ENCODE measurements around the gene SMIM29.
"Not testable (repeated sequence)": the region's sequence is repeated elsewhere in the genome, so short reads cannot be mapped to it uniquely, and the experiment has no call there.

SMIM29 gene

DNA sequence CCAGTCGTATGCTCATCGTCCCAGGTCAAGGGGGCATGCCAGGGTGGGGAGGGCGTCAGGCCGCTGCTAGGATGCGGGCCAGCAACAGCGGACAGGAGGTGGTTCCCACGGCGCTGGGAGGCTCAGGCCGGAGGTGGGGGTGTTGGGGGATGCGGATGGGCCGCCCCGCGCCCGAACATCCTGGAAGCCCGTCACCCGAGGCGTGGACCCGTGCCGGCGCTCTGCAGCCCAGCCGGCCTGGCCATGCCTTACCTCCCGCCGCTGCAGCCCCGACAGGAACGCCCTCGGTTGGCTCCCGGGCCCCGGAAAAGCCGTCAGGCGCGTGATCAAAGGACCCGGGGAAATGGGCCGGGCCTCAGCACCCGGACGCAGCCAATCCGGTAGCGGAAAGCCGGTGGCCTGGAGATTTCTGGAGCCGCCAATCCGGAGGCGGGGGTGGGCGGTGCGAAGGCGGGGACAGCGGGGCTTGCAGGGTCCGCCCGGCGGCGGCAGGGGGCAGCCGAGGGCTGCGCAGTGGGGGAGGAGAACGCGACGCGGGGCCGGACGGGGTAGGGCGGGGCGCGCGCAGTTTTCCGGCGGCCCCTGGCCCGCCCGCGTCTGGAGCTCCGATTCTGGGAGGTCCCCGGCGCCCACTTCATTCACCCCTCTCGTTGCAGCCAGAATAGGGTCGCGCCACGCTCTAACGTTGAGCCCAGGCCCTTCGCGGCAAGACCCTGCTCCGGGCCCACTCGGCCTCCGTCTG is at the start of gene SMIM29:
TSS of gene SMIM29 (minus strand) at position 280 of the 742 bp plus-strand sequence. CDS start 1,215 bp downstream, outside the sequence.
- in situ Hi-C loops (cut with MboI; ENCODE audit: low sequenced_read_pairs): loop anchor here (5.0 kb wide), 1 partner anchor 168 kb away; no protein-coding TSS in a partner anchor

DNA sequence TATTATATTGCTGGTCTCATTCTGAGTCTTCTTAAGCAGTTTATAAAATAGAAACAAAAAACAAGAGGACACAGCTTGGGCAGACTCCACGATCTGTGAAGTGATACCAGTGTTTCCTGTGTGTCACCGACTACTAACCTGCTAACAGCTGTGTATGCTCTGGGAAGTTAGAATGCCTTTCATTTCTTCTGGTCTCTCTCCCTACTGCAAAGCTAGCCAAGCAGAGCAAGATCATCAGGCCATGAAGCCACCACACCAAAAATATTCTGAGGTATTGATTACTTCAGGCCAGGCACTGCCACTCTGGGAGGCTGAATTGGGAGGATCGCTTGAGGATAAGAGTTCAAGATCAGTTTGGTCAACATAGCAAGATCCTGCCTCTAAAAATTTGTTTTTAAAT is 46.9 kb upstream of the SMIM29 start:
- in situ Hi-C loops (cut with MboI; ENCODE audit: low sequenced_read_pairs): no loop called here

DNA sequence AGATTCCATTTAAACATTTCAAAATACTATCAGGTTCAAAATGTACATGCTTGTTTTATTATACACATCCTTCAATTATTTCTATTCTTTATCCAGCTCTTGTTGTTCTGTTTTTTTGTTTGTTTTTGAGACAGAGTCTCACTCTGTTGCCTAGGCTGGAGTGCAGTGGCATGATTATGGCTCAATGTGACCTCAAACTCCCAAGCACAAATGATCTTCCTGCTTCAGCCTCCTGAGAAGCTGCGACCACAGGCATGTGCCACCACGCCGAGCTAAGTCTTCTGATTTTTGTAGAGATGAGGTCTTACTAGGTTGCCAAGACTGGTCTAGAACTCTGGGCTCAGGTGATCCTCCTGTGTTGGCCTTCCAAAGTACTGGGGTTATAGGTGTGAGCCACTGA is 44.1 kb upstream of the SMIM29 start:
- in situ Hi-C loops (cut with MboI; ENCODE audit: low sequenced_read_pairs): no loop called here

DNA sequence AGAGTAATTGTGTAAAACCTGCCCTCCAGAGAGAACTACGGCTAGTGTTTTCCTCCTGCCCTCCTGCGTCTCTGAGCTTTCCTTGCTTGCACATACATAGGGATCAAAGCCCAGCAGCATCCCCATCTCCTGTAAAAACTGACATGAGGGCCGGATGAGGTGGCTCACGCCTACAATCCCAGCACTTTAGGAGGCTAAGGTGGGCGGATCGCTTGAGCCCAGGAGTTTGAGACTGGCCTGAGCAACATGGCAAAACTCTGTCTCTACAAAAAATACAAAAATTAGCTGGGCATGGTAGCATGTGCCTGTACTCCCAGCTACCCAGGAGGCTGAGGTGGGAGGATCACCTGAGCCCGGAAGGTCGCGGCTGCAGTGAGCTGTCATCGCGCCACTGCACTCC is 40.3 kb upstream of the SMIM29 start:
- in situ Hi-C loops (cut with MboI; ENCODE audit: low sequenced_read_pairs): no loop called here

DNA sequence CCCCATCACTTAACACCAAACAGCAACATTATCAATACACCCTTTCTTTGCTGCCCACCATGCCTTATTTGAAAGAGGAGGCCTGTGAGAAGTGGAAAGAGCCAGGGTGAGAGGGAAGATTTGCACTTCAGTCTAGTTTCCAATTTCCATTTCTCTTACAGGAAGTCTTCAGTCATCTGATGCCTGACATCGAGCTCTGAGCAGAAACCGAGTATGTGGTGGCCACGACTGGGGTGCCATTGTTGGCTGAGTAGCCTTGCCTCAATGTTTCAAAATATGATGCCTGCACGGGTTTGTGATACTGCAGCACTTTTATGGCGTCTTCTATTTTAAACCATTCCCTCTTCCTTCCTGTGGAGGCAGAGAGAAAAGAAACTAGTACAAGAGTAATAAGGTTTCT is 39.8 kb upstream of the SMIM29 start:
- in situ Hi-C loops (cut with MboI; ENCODE audit: low sequenced_read_pairs): no loop called here

DNA sequence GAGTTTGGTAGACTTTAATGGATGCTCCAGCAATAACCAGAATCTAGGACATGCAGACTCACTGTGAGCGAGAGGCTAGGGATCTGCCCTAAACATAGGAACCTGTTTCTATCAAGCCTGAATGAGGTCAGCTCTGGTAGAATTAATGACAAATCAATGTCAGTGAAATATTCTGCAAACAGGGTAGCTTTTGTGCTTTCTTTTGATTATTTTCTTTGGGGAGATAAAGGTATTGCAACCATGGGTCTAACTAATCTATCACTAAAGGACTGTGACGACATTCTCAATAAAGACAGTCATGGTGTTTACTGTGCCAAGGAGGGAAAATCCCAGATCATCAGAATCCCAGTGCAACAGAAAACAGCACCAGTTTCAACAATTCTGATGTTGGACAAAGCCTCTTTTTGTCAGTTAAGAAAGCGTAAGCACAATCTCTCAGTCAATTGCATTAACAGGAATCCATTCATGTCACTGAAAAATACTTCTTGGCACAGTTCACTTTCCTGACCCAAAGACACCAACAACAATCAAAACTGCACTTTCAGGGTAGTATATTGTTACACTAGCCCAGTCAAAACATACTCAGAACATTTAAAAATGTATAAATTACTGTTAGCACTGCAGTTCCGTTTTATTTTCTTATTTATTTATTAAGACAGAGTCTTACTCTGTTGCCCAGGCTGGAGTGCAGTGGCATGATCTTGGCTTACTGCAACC is 36.8 kb upstream of the SMIM29 start:
- in situ Hi-C loops (cut with MboI; ENCODE audit: low sequenced_read_pairs): no loop called here

DNA sequence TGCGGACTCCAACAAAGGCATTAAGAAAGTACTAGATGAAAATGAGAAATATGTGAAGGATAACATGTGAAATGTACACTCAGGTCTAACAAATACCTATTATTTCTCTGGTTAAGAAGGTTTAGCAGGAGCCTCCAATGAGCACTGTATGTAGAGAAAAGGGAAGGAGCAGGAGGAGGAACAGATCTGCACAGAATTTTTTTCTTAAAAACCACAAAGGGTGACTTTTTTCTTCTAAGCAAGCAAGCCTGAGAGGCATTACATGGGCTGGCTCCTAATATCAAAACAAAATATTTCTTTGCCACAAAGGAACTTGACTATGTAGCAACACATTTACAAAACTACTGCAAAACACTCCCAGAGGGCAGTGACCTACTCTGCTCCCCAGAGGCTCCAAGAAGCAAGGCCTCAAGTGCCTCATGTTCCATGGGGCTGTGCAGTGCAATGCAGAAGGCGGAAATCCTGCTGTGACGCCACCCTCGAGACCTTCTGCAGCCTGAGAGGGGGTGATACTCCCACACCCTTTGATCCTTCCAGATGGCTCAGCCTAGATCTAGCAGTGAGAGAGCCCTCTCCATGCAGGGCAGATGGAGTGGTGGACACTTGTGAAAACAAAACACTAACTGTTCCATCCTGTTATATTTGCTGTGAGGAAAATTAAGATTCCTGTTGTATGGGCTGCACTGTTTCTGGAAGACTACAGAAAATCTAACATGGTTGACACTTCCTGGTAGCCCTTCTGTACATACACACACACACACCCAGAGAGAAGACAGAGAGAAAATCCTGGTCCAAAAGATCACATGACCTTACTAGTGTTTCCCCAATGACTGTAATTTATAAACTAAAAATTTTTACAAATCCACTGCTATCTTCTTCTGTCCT is 36.0 kb upstream of the SMIM29 start:
- in situ Hi-C loops (cut with MboI; ENCODE audit: low sequenced_read_pairs): no loop called here

DNA sequence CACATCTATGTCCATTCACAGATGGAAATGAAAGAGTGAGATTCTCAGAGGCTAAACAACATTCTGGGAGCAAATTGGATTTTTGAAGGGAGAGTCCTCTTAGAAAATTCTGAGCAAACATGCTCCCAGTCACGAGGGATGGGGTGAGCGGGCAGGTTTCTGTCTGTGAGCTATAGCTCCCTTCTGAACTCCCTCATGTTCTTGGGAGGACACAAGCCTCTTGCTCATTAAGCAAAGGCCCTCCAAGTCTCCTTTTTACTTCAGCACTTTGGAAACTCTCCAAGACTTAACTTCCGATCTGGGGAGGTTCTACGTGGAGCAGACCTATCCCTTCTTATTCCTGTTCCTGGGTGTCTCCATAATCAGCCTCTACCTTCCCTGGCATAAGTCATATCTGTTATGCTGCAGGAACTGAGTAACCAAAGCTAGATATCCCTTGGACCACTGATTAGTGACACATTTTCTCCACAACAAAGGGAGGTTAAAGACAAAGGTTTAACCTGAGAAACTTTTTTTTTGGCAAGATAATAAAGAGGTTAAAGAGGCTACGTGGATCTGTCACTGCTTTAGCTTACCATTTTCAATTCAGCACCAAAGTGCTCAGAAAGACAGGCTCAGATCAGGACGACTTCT is 33.0 kb upstream of the SMIM29 start:
- in situ Hi-C loops (cut with MboI; ENCODE audit: low sequenced_read_pairs): no loop called here

DNA sequence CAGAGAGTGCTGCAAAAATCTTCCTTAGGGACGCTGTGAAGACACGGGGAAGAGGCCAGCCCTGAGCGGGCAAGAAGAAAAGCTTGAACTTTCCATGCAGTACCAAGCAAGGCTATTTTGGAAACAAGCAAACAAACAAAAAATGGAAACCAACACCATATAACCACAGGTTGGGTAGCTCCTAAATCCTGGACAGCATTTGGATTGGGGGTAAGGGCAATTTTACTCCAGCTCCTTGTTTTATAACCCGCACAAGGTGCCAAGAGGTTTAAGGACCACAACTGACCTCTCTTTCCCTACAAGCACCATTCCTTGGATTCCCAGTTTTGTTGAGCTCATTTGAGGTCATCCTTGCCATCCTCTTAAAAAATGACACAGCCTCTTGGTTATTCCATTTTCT is 31.4 kb upstream of the SMIM29 start:
- in situ Hi-C loops (cut with MboI; ENCODE audit: low sequenced_read_pairs): no loop called here

DNA sequence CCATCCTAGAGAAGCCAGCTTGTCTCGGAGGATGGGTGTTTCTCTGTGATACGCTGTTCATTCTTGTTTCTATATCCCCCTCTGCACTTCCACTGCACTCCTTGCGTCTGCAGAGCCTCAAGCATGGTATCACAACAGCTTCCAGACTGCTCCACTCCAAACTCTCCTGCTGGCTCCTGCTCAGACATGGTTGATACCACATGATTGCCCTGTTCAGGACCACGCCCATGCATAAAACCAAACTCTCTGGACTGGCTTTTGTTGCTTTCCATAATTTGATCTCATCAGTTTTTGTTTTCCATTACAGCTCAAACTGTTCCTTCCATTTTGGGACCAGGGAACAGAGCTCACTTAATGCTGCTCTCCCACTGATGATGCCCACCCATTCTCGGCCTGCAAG is 30.0 kb upstream of the SMIM29 start:
- in situ Hi-C loops (cut with MboI; ENCODE audit: low sequenced_read_pairs): no loop called here

DNA sequence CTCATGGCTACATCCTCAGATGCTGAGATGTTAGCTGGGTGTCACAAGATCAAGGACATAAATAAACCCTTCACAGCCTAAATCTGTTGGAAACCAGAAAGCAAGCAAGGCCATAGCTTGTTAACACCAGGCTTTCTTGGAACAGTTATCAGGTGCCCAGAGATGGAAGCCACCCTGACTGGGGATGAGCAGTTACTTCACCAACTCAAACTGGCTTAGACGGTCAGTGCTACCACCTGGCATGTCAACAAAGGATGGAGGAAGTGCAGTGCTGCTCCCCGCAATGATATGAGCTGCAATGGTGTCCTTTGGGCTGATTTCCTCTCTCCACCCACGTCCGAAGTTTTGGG is 28.9 kb upstream of the SMIM29 start:
- in situ Hi-C loops (cut with MboI; ENCODE audit: low sequenced_read_pairs): no loop called here

DNA sequence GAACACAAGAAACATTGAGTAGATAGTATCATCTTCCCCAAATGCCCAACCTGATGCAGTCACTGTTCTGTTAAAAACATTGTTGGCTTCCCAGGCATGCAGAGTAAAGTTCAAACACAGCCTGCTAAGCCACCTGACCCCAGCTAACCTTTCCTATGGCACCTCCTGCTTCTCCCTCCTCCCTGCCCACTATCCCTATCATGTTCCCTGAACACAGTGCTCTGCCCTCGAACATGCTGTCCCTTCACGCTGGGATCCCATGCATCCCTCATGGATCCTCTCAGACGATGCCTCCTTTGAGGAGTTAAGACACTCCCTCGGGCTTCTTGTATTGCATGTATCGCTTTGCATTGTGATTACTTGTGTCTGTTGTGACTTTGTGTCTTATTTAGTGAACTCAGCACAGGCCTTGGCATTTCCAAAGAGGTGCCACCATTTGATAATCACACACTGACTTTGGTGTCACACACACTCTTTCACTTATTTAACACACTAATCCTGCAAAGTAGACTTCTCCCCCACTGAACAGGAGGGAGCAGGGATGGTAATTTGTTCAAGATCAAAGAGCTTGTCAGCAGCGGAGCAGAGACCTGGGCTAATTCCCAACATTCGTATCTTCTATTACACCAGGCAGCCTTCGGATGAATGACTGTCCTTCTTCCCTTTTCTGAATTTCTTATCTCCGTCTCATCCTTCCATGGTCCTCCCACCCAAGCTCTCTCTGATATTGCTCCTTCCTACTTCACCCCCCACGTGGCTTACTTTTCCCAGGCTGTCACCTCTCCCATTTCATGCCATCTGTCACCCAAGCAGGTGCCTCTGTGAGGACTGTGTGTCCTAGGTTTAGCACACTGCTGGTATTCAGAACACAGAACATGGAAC is 28.3 kb upstream of the SMIM29 start:
- in situ Hi-C loops (cut with MboI; ENCODE audit: low sequenced_read_pairs): no loop called here

DNA sequence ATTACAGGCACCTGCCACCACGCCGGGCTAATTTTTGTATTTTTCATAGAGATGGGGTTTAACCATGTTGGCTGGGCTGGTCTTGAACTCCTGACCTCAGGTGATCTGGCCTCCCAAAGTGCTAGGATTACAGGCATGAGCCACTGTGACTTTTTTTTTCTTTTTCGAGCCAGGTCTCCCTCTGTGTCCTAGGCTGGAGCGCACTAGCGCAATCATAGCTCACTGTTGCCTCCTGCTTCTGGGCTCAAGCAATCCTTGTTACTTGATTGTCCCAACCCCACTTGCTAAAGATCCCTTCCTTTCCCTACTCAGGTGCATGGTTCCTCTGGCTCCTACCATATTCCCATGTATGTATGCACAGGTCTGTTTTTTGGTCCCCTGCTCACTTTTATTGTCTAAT is 27.4 kb upstream of the SMIM29 start:
- in situ Hi-C loops (cut with MboI; ENCODE audit: low sequenced_read_pairs): no loop called here

DNA sequence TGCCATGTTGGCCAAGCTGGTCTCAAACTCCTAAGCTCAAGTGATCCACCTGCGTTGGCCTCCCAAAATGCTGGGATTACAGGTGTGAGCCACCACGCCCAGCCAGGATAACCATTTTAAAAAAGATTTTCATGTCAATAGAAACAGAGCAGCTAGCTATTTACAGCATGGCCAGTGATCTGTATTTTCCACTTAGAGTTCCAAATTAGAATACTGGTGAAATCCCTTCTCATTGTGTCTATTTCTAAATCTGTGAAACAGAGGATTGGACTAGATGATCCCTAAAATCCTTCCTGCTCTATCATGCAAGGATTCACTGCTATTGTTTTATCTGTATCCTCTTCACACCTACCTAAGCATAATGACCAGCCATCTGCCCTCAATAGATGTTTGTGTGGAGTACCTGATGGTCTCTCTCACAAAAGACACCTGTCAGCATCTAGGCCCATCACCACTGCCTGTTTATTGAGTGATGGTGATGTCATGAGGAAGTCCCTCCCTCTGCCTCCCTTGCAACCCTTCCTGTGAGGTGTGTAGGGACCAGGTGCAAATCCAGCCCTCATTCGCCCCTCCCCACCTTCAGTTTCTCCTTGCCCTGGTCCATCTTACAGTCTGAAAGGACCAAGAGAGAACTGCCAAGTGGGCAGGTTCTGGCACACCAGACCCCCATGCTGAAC is 26.5 kb upstream of the SMIM29 start:
- in situ Hi-C loops (cut with MboI; ENCODE audit: low sequenced_read_pairs): no loop called here

DNA sequence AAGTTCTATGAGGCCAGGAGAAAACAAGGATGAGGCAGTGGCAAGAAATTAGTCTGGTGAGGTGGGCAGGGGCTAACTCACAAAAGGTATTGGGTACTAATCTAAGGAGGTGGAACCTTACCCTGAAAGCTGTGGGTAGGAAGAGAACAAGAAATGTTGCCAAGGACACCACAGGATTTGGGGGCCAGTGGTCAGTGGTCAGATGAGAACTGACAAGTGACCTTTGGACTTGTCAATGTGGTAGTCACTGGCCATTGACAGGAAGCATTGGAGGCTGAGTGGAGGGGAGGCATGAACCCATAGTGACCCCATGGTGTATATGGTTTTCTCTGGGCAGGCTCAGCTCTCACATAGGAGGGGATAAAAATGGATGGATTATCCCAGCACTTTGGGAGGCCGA is 25.3 kb upstream of the SMIM29 start:
- in situ Hi-C loops (cut with MboI; ENCODE audit: low sequenced_read_pairs): no loop called here

DNA sequence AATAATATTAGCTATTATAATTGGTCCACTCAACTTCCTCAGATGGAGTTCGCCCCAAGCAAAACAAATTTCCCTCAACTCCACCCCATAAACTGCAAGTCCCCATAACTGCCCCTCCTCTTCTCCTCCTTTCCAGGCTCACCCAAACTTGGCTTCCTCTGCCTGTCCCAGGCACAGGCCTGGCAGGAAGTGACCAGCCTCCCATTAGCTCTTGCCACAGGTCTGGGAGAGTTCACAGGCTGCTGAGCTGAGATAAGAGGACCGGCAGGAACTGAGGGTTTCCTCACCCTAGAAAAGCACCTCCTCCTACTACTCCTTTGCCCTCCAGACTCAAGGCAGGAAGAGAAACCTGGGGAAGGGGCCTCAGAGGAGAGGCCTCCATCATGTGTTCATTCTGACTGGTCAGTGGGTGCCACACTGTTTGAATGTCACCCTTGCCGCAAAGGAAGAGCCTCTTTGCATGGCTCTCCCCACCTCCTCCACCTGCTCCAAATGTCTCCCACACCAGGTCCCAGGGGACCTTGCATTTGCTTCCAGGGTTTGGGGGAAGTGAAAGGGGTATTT is 24.5 kb upstream of the SMIM29 start:
- in situ Hi-C loops (cut with MboI; ENCODE audit: low sequenced_read_pairs): no loop called here

DNA sequence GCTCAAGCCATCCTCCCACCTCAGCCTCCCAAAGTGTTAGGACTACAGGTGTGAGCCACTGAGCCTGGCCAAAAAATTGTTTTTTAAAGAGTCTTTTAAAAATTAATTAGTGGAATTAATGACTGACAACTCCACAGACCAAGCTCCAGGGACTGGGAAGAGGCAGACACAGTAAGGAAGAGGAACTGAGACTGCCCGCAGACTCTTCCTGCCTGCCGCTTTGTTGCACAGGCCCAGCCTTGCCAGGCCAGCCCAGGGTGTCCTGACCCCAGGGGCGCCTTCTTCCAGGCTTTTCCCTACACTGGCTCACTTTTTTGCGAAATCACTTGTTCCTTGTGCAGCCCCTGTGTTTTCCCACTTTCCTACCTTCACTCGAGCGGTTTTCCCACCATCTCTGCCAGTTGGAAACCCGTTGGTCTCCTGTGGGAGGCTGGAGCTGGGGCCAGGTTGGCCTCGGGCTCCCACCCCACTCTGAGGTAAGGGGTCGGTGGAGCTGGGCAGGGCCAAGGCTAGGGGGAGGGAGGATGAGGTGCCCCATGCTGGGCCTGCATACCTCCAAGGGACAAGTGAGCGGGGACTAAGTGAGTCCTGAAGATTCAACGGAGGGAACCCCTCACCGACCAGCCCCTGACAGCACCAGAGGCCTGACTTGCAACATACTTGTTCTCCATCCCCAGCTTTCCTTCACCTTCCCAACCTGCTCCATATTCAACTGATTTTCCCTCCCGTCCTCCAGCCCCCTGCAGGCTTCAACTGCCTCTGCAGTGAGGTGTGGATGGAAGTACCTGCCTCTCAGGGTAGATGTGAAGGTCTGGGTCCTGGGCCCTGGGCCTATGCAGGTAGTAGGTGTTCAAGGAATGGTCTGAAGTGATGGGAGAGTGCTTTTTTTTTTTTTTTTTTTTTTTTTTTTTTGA is 23.5 kb upstream of the SMIM29 start:
- in situ Hi-C loops (cut with MboI; ENCODE audit: low sequenced_read_pairs): no loop called here

DNA sequence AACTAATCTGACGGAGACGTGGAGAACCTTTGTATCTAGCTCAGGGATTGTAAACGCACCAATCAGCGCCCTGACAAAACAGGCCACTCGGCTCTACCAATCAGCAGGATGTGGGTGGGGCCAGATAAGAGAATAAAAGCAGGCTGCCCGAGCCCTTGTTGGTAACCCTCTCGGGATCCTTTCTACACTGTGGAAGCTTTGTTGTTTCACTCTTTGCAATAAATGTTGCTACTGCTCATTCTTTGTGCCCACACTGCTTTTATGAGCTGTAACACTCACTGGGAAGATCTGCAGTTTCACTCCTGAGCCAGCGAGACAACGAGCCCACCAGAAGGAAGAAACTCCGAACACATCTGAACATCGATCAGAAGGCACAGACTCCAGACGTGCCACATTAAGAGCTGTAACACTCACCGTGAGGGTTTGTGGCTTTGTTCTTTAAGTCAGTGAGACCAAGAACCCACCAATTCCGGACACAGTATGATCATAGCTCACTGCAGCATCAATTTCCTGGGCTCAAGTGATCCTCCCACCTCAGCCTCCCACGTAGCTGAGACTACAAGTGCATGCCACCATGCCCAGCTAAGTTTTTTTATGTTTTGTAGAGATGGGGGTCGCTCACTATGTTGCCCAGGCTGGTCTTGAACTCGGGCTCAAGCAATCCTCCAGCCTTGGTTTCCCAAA is 21.0 kb upstream of the SMIM29 start:
- in situ Hi-C loops (cut with MboI; ENCODE audit: low sequenced_read_pairs): not testable (repeated sequence)

Measured in HL-60/S4 (cell line).